Activated CD8-positive, alpha-beta memory T cell treated with anti-CD3 and anti-CD28 coated beads for 48 hours (primary cell): ENCODE data around the gene MPST.

Source experiments
- DNase-seq, 3 experiments: peaks; one replicate each; pipeline ENCODE4 v3.0.0-alpha.2; 2020; ENCODE audit warnings: low read depth in 2 of 3, low spot score in 2 of 3

Gene MPST

GRCh38 chr22:37000676-37001534, 18.6 kb upstream of the MPST start:
- DNase-seq: no peak

GRCh38 chr22:37001826-37002225, 17.7 kb upstream of the MPST start:
- no peak for DNase-seq

DNA sequence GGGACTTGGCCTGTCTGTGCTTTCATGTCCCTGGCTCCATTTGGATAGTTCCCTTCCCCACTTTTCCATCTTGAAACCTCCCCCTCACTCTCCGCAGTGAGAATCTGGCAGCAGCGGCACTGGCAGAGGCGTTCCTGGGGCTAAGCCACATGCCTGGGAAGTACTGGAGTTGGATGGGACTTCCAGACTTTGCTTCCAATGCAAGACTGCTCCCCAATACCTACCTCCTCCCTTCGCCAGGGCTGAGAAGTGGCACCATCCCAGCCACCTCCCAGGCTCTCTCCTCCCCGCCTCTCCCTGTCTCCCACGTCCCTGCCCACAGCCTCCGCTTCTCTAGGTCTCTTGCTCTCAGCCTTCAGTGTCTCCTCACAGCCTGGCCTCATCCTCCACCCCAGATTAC, 16.9 kb upstream of the MPST start:
- DNase-seq: no peak

DNA sequence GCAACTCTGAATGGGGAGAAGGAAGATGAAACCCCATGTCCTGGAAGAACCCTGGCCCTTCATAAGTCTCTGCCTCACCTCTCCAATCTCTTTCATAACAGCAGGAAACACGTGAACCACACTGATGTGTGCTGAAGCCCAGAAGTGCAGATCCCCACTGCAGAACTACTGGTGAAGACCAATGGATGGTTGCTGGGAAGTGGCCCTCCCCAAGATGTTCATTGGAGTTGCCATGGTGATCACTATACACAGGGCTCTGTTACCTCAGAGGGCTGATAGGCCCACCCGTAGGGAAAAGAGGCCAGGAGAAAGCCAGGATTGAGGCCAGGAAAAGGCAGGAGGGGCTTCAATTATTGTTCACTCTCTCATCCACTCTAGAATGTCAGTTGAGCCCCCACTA, 11.9 kb upstream of the MPST start:
- DNase-seq: no peak

GRCh38 chr22:37008365-37008764, 11.2 kb upstream of the MPST start:
- DNase-seq: no peak

GRCh38 chr22:37009490-37009889, 10.1 kb upstream of the MPST start:
- no peak for DNase-seq

- no peak for DNase-seq
Observed at GRCh38 chr22:37010174-37010573, 9.4 kb upstream of the MPST start.

GRCh38 chr22:37010976-37011375, 8.6 kb upstream of the MPST start:
- no peak for DNase-seq

DNA sequence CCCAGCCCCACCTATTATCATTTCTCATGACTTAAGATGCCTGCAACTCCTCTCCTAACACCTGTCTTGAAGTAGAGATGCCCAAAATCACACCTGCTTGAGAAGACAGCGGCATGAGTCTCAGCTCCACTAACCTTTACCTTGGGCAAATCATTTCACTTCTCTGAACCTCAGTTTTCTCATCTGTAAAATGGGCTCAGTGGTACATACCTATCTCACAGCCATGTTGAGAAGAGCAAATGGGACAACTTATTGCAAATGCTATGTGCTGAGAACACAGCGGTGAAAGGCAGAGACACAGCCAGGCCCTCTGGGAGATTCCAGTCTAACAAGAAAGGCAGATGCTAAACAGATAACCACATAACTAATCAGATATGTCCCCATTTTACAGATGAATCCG, 8.1 kb upstream of the MPST start:
- no peak for DNase-seq

DNA sequence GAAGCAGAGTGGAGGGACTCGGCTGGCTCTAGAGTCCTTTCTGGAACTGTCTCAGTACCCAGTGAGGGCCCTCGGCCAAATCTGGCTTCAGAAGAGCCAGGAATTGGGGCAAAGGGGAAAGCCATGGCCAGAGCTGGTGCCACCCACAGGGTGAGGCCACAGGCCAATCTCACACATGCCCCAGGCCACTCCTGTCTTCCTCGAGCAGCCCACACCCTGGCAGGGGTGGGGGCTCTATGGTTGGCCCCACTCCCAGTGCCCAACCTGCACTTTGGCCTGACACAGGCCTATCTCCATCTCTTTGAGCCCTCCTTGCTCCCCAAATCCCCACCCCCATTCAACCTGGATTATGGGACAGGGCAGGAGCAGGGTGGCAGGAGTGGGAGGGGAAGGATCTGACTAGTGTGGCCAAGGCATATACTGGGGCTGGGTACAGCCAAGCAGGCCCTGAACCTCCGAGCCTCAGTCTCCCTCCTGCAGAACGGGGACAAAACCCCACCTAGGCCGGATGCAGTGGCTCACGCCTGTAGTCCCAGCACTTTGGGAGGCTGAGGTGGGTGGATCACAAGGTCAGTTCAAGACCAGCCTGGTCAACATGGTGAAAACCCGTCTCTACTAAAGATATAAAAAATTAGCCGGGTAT, 7.2 kb upstream of the MPST start:
- no peak for DNase-seq

DNA sequence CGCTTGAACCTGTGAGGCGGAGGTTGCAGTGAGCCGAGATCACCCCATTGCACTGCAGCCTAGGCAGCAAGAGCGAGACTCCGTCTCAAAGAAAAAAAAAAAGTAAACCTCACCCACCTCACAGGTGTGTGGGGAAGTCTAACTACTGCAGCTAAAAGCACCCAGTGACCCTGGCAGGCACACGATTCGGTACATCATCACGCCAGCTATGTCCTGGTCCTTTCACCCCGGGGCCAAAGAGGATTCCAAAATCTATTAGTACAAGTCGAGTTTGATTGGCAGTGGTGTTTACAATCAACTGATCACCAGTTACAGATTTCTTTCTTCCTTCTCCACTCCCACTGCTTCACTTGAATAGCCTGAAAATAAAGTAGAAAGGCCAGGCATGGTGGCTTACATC, 6.6 kb upstream of the MPST start:
- DNase-seq: no peak

- no peak for DNase-seq
Observed at GRCh38 chr22:37014415-37014806, 5.1 kb upstream of the MPST start.

- no peak for DNase-seq
Observed at GRCh38 chr22:37014835-37015586, 4.5 kb upstream of the MPST start.

- DNase-seq: no peak
Observed at GRCh38 chr22:37015587-37015878, 4.0 kb upstream of the MPST start.

DNA sequence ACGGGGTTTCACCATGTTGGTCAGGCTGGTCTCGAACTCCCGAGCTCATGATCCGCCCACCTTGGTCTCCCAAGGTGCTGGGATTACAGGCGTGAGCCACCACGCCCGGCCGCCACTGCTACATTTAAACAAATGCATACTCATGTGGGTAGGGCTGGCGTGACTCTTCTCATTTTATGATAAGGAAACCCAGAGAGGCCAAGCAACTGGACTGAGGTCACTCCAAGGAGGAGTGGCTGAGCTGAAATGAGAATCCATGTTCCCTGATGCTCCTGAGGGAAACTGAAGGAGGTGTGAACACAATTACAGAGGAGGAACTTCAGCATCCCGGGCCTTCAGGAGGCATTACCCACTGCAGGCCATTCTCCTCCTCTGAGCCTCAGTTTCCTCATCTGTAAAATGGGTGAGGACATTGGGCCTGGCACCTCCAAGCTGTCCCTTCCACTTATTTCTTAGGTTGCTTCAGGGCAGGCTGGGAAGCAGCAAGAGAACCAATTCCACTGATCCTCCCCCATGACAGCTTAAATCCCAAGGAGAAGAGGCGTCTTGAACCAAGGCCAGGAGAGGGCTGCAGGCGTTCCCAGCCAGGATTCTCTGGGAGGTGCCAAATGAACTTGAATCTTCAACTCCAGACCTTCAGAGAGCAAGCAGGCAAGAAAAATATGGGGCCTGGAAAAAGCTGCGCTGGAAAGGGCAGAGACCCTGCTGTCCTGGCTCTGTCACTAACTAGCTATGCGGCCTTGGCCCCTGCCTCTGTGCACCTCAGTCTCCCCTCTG, 3.2 kb upstream of the MPST start:
- DNase-seq: no peak

- no peak for DNase-seq
Observed at GRCh38 chr22:37017356-37017755, 2.2 kb upstream of the MPST start.

DNA sequence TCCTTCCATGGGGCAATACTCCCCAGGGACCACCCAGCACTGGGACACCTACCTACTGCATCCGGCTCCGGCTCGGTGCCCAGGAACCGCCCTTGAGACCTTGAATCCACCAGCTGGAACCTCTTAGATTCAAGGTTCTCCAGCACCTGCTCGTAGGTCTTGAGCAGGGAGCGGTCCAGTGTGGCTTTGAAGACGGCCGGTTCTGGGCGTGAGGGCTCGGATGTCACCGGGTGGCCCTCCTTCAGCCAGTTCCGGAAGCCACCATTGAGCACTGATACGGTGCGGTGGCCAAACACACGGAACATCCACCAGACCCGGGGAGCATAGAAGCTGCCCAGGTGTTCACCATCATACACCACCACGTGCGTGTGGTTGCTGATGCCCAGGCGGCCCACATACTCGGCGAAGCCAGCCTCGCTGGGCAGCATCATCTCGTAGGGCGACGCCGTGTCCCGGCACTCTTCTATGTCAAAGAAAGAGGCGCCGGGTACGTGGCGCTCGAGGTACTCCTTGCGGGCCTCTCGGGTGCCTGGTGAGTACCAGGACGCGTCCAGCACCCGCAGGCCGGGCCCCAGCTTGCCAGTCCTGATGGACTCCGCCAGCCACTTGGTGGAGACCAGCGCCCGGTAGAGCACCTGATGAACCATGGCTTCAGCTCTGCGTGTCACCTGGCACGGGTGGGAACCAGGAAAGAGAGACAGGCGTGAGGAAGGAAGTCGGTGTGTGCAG, 1.3 kb upstream of the MPST start:
- DNase-seq: no peak

GRCh38 chr22:37018815-37019308, 680 bp upstream of the MPST start:
- DNase-seq: no peak

GRCh38 chr22:37020192-37020479, 594 bp downstream of the MPST start:
- no peak for DNase-seq

DNA sequence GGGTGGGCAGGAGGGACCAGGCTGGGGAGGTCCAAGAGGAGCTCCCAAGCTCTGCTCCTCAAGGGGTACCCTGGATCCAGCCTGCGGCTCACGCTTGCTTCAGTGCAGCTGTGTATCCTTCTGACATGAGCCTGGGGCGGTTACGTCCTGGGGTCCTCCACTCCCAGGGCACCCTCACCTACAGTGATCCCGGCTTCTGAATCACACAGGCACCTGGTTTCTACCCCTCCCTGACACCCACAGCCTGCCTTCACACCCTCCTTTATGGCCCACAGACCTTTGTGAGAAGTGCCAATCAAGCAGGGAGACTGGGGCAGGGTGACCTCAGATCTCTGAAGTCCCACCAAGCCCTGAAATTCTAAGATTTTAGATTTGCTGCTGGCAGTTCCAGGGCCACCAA, 1.5 kb downstream of the MPST start:
- no peak for DNase-seq
